ENCODE measurements around the gene NOC3L.

The NOC3L gene

GRCh38 chr10:94405406-94405805 is 42.7 kb upstream of the NOC3L start:
- Histone ChIP-seq H3K27ac (no peak overlapping the region), H3K36me3 (no peaks in the 10 kb centered on the region), H3K27me3 (no peaks in the 10 kb centered on the region), H3K4me3 (no peak overlapping the region), H3K9me3 (no peaks in the 10 kb centered on the region), H3K4me1 (peaks cover 0 to 54% (median 20%) of the 10 kb centered on the region in 4 donors)
- intact Hi-C loops (cut with DNase I; ENCODE audit: low total_unique reads): no loop called here
- DNase-seq: no peak
- TF ChIP-seq CTCF (IDR thresholded peaks at IDR 0.05): no peak

GRCh38 chr10:94403380-94404213 is 40.9 kb upstream of the NOC3L start:
- Histone ChIP-seq H3K27me3 (no peaks in the 10 kb centered on the region), H3K36me3 (no peaks in the 10 kb centered on the region)
- TF ChIP-seq CTCF (IDR thresholded peaks at IDR 0.05): no peak

GRCh38 chr10:94402843-94403379 is 40.2 kb upstream of the NOC3L start:
- peak in 1 of 2 donors; percentile 65 for DNase-seq
- intact Hi-C loops (cut with DNase I; ENCODE audit: low total_unique reads): loop anchor here (5.0 kb wide), 1 partner anchor 41 kb away; the partner anchor contains the start of gene NOC3L

More at GRCh38 chr10:94403380-94404213, 40.9 kb upstream of the NOC3L start:
- Histone ChIP-seq H3K4me1 (peaks cover 0 to 44% (median 17%) of the 10 kb centered on the region in 4 donors), H3K4me3 (peak overlapping the region; percentile 64 to 78), H3K27ac (peak overlapping the region; percentile 95), H3K9me3 (no peaks in the 10 kb centered on the region)
- intact Hi-C loops (cut with DNase I; ENCODE audit: low total_unique reads): loop anchor here (5.0 kb wide), 1 partner anchor 41 kb away; the partner anchor contains the start of gene NOC3L
- peak; percentile 58 to 76 for DNase-seq

DNA sequence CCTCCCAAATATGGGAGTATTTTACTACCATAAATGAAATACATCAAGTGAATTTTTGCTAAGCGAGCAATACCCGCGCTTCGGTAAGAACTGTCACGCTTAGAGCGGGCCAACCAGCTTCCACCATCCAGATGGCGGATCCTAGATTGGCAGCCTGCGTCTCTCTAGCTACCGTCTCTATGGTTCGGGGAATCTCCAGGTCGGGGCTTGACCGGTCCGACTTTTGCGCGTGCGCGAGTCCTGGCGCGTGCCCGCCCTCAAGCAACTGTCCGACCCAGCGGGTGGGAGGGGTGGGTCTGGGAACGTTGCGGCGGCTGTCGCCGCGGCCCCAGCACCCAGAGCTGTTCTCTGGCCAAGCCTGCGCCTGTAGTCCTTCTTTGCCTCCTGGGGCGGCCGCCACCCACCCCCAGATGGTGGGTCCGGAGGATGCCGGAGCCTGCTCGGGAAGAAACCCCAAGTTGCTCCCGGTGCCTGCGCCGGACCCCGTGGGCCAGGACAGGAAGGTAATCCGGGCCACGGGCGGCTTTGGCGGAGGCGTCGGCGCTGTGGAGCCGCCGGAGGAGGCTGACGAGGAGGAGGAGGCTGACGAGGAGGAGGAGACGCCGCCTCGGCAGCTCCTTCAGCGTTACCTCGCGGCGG is 39.6 kb upstream of the NOC3L start, which contains the start of gene TBC1D12:
Gene TBC1D12 (plus strand): TSS at position 338 of the 639 bp plus-strand sequence. CDS start 73 bp downstream, at position 411.
- TF ChIP-seq CTCF (IDR thresholded peaks at IDR 0.05): no peak
- H3K27me3 ChIP-seq: no peaks in the 10 kb centered on the region
- H3K27ac ChIP-seq: peak within 1 kb of the TSS; percentile 95
- H3K36me3 ChIP-seq: no peaks in the 10 kb centered on the region
- peaks cover 0 to 33% (median 13%) of the 10 kb centered on the region in 4 donors for H3K4me1 ChIP-seq
- intact Hi-C loops (cut with DNase I; ENCODE audit: low total_unique reads): loop anchor here (5.0 kb wide), 1 partner anchor 40 kb away; the partner anchor contains the start of gene NOC3L
- H3K4me3 ChIP-seq: peak within 1 kb of the TSS; percentile 64 to 78
- H3K9me3 ChIP-seq: no peaks in the 10 kb centered on the region
- peak; percentile 93 to 97 for DNase-seq

More at GRCh38 chr10:94402843-94403379, 40.2 kb upstream of the NOC3L start:
- Histone ChIP-seq H3K27ac (peak overlapping the region; percentile 95), H3K27me3 (no peaks in the 10 kb centered on the region), H3K4me3 (peak overlapping the region; percentile 64 to 78), H3K36me3 (no peaks in the 10 kb centered on the region), H3K4me1 (peaks cover 0 to 37% (median 14%) of the 10 kb centered on the region in 4 donors), H3K9me3 (no peaks in the 10 kb centered on the region)
- TF ChIP-seq CTCF (IDR thresholded peaks at IDR 0.05): no peak

DNA sequence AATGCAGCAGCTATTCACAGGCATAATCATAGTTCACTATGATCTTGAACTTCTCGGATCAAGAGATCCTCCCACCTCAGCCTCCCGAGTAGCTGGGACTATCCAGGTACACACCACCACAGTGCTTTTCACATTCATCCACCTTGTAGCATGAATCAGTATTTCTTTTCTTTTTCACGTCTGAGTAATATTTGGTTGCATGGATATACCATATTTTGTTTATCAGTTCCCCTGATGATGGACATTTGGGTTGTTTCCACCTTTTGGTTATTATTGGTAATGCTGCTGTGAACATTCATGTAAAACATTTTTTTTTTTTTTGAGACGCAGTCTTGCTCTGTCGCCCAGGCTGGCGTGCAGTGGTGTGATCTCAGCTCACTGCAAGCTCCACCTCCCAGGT is 36.0 kb upstream of the NOC3L start:
- no peak for DNase-seq
- Histone ChIP-seq H3K27ac (no peak overlapping the region), H3K4me3 (no peak overlapping the region), H3K27me3 (no peaks in the 10 kb centered on the region), H3K36me3 (no peaks in the 10 kb centered on the region), H3K9me3 (no peaks in the 10 kb centered on the region), H3K4me1 (no peaks in the 10 kb centered on the region)
- no peak for TF ChIP-seq CTCF (IDR thresholded peaks at IDR 0.05)
- intact Hi-C loops (cut with DNase I; ENCODE audit: low total_unique reads): no loop called here

All from tibial artery (tissue), 4 donors.